Left ventricle myocardium inferior (tissue), 1 donor: ENCODE results near the gene KLKB1. TPM values are rescaled to one million over a fixed set of nuclear protein-coding genes. Genes with fewer than 3 reads are reported as not detected.

Source experiments
- DNase-seq: peaks from one replicate; pipeline ENCODE4 v3.0.0-alpha.2; 2020
- H3K27ac ChIP-seq: fragments of 200-600 bp; replicated peaks from 2 replicates; pipeline ENCODE4 v1.8.0; 2021
- H3K27me3 ChIP-seq: fragments of 200-600 bp; 2 replicates; pipeline ENCODE4 v1.8.0; 2021; ENCODE audit warnings: low read depth
- H3K36me3 ChIP-seq: fragments of 200-600 bp; 2 replicates; pipeline ENCODE4 v1.8.0; 2021
- H3K4me1 ChIP-seq: fragments of 200-600 bp; 2 replicates; pipeline ENCODE4 v1.8.0; 2021
- H3K4me3 ChIP-seq: fragments of 200-600 bp; 2 replicates; pipeline ENCODE4 v1.8.0; 2021; ENCODE audit warnings: mild to moderate bottlenecking, moderate library complexity
- H3K9me3 ChIP-seq: fragments of 200-600 bp; replicated peaks from 2 replicates; pipeline ENCODE4 v1.8.0; 2021
- intact Hi-C: fragments of 100-400 bp; cut with micrococcal nuclease; formaldehyde crosslinking; loops from one replicate; pipeline ENCODE4 v1.11.0; 2022
- total RNA-seq: library from RNA; stranded (reverse); fragmentation: NEBNext Ultra II Directional; extraction: Animal tissue kit (Norgen Biotek cat#: 25700); gene quantifications from one replicate; pipeline ENCODE4 v1.2.1, GENCODE V29; 2021
- TF ChIP-seq, protein P1 (sequence below): fragments of 200-600 bp; IDR thresholded peaks from 2 replicates; pipeline ENCODE4 v1.8.0; 2021; ENCODE audit warnings: antibody characterized with exemption, mild to moderate bottlenecking, borderline replicate concordance
- donor health status: DM: no; HTN: yes; CAD: no; lungs with severe emphysema.

Gene KLKB1
- total RNA-seq, 1 donor from 2014 or later = 0.74 TPM

DNA sequence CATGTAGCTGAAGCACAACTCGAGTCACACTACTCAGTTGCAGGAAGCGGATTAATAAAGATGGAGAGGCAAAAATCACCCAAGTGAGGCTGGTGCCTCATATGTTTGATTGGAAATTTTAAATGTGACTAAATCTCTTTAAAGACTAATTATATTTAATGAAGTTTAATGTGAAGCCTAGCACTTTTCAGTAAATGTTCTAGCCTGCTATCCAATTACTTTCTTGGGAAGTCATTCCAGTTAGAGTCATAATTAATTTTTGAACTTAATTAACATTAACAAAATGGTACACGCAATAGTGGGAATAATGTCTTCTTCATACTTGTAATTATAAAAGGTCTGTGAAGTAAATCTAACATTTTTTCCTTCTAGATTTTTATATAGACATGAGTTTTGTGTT, 59.3 kb downstream of the KLKB1 start:
- no peak for DNase-seq

DNA sequence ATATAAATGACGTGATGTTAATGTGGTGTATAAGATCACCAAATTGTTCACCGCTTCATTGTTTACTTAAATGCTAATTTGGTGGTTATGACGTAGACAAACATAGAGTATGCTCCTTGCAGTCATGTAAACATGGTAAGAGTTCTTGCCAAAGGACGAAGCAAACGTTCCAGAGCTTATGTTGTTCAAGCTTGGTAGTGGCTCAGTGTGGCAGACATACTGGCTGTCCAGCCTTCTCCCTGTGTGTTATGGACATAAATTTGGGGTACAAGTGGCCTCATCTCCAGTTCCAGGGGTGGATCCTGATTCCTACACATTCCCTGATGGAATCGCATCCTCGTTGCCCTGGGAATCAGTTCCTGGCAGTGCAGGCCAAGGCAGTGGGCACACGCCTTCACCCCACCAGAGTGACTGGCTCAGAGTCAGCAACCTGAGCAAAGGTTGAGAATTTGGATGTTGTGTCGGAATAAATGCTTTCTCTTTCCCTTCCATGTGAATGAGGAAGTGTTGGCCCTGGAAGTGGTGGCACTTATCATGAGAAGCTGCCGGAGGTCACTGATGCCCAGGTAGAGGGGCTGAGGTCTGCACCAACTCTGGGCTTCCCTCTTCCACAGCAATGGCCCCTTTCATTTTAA, 64.1 kb downstream of the KLKB1 start:
- H3K9me3 ChIP-seq = no peaks in the 10 kb centered on the region
- peaks cover 43% of the 10 kb centered on the region for H3K27me3 ChIP-seq
- no peak overlapping the region for H3K27ac ChIP-seq
- no peak for DNase-seq
- H3K4me3 ChIP-seq = no peak overlapping the region
- H3K36me3 ChIP-seq = no peaks in the 10 kb centered on the region
- TF ChIP-seq, protein P1, sequence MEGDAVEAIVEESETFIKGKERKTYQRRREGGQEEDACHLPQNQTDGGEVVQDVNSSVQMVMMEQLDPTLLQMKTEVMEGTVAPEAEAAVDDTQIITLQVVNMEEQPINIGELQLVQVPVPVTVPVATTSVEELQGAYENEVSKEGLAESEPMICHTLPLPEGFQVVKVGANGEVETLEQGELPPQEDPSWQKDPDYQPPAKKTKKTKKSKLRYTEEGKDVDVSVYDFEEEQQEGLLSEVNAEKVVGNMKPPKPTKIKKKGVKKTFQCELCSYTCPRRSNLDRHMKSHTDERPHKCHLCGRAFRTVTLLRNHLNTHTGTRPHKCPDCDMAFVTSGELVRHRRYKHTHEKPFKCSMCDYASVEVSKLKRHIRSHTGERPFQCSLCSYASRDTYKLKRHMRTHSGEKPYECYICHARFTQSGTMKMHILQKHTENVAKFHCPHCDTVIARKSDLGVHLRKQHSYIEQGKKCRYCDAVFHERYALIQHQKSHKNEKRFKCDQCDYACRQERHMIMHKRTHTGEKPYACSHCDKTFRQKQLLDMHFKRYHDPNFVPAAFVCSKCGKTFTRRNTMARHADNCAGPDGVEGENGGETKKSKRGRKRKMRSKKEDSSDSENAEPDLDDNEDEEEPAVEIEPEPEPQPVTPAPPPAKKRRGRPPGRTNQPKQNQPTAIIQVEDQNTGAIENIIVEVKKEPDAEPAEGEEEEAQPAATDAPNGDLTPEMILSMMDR = no peak
- intact Hi-C loops = no loop called here
- no peaks in the 10 kb centered on the region for H3K4me1 ChIP-seq

More for the DNA sequence above, 59.3 kb downstream of the KLKB1 start:
- intact Hi-C loops = no loop called here
- Histone ChIP-seq H3K27me3 (peaks cover 23% of the 10 kb centered on the region), H3K36me3 (no peaks in the 10 kb centered on the region), H3K4me1 (no peaks in the 10 kb centered on the region), H3K27ac (no peak overlapping the region), H3K9me3 (no peaks in the 10 kb centered on the region), H3K4me3 (no peak overlapping the region)
- TF ChIP-seq, protein P1 = no peak

DNA sequence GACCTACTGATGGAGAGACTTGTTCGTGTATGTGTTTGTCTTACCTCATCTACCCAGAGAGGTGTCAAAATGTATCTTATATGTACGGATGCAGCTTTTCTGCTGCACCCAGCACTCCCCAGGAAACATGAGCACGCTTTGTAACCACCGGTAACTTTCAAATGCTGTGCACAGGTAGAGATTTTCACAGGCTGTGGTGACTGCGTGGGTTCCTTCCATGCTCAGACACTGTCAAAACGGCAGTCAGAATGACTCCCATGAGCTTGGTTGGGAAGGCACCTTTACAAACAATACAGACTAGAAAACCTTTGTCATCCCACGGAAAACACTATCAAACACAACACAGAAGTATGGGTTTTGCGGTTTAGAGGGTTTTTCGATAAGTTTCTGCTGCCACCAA, 66.9 kb downstream of the KLKB1 start:
- TF ChIP-seq, protein P1 = no peak
- no peak for DNase-seq
- Histone ChIP-seq H3K9me3 (no peaks in the 10 kb centered on the region), H3K36me3 (no peaks in the 10 kb centered on the region), H3K27me3 (peaks cover 62% of the 10 kb centered on the region), H3K27ac (no peak overlapping the region), H3K4me1 (no peaks in the 10 kb centered on the region), H3K4me3 (no peak overlapping the region)
- intact Hi-C loops = no loop called here

DNA sequence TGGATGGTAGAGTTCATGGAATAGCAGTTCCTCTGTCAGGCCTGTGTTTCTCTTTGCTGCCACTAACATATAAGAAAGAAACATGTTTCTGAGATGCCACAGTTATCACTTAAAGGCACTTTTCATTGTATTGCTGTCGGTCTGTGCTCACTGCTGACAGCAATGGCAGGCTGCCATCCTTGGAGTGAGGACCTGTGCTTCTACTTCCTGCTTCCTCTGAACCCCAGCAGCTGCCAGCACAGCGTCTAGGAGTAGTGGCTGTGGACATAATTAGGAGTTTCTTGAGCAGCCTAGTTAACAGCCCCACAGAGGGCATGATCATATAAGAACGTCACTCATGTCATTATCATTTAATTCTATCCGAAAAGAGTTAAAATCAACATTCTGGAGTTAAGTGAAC, 69.2 kb downstream of the KLKB1 start:
- Histone ChIP-seq H3K27ac (no peak overlapping the region), H3K4me3 (no peak overlapping the region), H3K27me3 (peaks cover 75% of the 10 kb centered on the region), H3K4me1 (no peaks in the 10 kb centered on the region), H3K36me3 (no peaks in the 10 kb centered on the region), H3K9me3 (no peaks in the 10 kb centered on the region)
- intact Hi-C loops = no loop called here
- DNase-seq = no peak
- TF ChIP-seq, protein P1 = no peak

DNA sequence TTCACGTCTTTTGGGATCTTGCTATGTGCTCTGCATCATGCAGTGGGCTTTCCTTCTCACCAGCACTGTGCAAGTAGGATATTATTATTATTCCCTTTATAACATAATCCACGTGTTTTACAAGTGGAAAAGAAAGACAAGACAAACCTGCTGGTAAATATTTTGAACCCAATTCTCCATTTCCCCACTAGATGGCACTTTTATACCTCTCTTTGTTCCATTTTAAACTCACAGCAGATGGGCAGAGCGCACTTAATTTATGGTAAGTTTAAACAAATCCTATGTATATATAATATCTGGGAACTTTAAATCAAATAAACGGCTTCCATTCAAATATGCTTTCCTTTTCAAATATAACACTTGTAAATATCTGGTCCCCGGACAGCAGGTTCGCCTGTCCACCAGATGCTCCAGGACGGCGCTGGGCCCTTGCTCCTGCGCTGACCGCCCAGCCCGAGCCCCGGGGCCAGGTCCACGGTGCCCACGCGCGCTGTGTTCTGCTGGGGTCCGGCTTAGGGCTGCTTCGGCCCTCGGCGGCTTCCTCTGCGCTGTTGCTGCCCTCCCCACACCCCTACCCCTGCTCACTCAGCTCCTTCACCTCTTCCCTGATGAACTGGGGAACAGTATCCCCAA, 69.8 kb downstream of the KLKB1 start:
- H3K27ac ChIP-seq = no peak overlapping the region
- H3K4me3 ChIP-seq = no peak overlapping the region
- H3K36me3 ChIP-seq = no peaks in the 10 kb centered on the region
- H3K4me1 ChIP-seq = no peaks in the 10 kb centered on the region
- TF ChIP-seq, protein P1 = peak; percentile 73
- intact Hi-C loops = no loop called here
- peaks cover 76% of the 10 kb centered on the region for H3K27me3 ChIP-seq
- no peak for DNase-seq
- no peaks in the 10 kb centered on the region for H3K9me3 ChIP-seq
